Heart right ventricle (tissue), 16 donors: ENCODE measurements around the gene BMPER. TPM values are rescaled to one million over a fixed set of nuclear protein-coding genes. Genes with fewer than 3 reads are reported as not detected.

ENCODE experiments used
- ATAC-seq, 8 donors: fragments of 200-7000 bp; cut with Tn5 transposase; one replicate each; pipeline ENCODE4 v1.9.1; 2020; ENCODE audit warnings: mild to moderate bottlenecking in 8 of 8, moderate library complexity in 8 of 8, moderate number of reproducible peaks in 1 of 8
- DNase-seq, 2 donors: peaks; one replicate each; pipeline ENCODE4 v3.0.0-alpha.2; 2020
- H3K27ac ChIP-seq, 10 donors: fragments of 200-600 bp; sonication (generic) in 2 of 10; one replicate each; pipeline versions ENCODE4 v1.5.0 to v1.8.0; 2020 to 2022; ENCODE audit warnings: mild to moderate bottlenecking in 3 of 10
- H3K27me3 ChIP-seq, 7 donors: fragments of 200-600 bp; one replicate each; pipeline ENCODE4 v1.8.0; 2021 to 2022; ENCODE audit warnings: mild to moderate bottlenecking in 2 of 7
- H3K36me3 ChIP-seq, 9 donors: fragments of 200-600 bp; sonication (generic) in 1 of 9; one replicate each; pipeline versions ENCODE4 v1.5.0 to v1.8.0; 2020 to 2022; ENCODE audit warnings: mild to moderate bottlenecking in 2 of 9
- H3K4me1 ChIP-seq, 9 donors: fragments of 200-600 bp; sonication (generic) in 1 of 9; one replicate each; pipeline versions ENCODE4 v1.5.0 to v1.8.0; 2020 to 2022; ENCODE audit warnings: mild to moderate bottlenecking in 4 of 9
- H3K4me3 ChIP-seq, 10 donors: fragments of 200-600 bp; sonication (generic) in 2 of 10; one replicate each; pipeline versions ENCODE4 v1.5.0 to v1.8.0; 2020 to 2022; ENCODE audit warnings: mild to moderate bottlenecking in 7 of 10, moderate library complexity in 2 of 10
- H3K9me3 ChIP-seq, 11 donors: fragments of 200-600 bp in 10 of 11; sonication (generic) in 2 of 11; one replicate each; pipeline versions ENCODE4 v1.5.0 to v1.8.0; 2013 to 2022; ENCODE audit warnings: mild to moderate bottlenecking in 2 of 11, control low read depth in 1 of 11, moderate library complexity in 1 of 11
- WGBS, 2 donors: extraction: QIAGEN DNeasy Blood & Tissue Kit; methylation state at CpG; one replicate each; pipeline ENCODE4 v1.1.7; 2013; ENCODE audit warnings: inconsistent platforms in 1 of 2; 5-methylcytosine and 5-hydroxymethylcytosine counted together
- intact Hi-C, 10 donors: fragments of 100-400 bp; cut with DNase I; formaldehyde crosslinking; loops; one replicate each; pipeline versions ENCODE4 v1.11.1 to v1.14.2; 2022
- polyA plus RNA-seq, 2 donors: library from polyadenylated mRNA; stranded (reverse); fragments of 200-250 nt; gene quantifications; one replicate each; pipeline ENCODE4 v1.2.3, GENCODE V29; 2013
- total RNA-seq, 10 donors: library from RNA; stranded (reverse); fragmentation: NEBNext Ultra II Directional in 3 of 10; extraction: Animal tissue kit (Norgen Biotek cat#: 25700) in 3 of 10; gene quantifications; one replicate each; pipeline versions ENCODE4 v1.2.1 to v1.2.4, GENCODE V29; 2021 to 2023
- TF ChIP-seq, protein P1 (sequence below), 9 donors: fragments of 200-600 bp; sonication (generic) in 2 of 9; IDR thresholded peaks; one replicate each; pipeline versions ENCODE4 v1.5.0 to v1.8.0; 2021 to 2022; ENCODE audit warnings: antibody characterized with exemption in 9 of 9, mild to moderate bottlenecking in 5 of 9, moderate library complexity in 1 of 9
- donor health status: Arrhythmogenic right ventricular cardiomyopathy.
- donor health status: ischemic (EF 13 %, LVEDD 7.1; RV severe dilation, severe dysfunction).
- donor health status: healthy with polysubstance abuse.
- donor health status: DM: no; HTN: yes; CAD: no.
- donor health status: DM: no; HTN: no; CAD: no.
- donor health status: ischemic (EF 25% LVEDD 6.9; RV normal size, moderate dysfunction).
- donor health status: ischemic (EF 25% LVEDD 5.7; RV mildly dilated, moderate dysfunction).
- donor health status: healthy.
- donor health status: DM: yes; HTN: yes; CAD: no.
- donor health status: Ischemic cardiomyopathy.
- donor health status: ischemic (EF 35%, LVEDD 5.7; RV mildly dilated, moderate dysfunction).
- donor health status: nonischemic (EF 11% LVEDD 7.7; RV severe dilation, severe dysfunction).
- donor health status: DM: yes; HTN: yes; CAD: no.
- donor health status: PGD.
- donor health status: ischemic (EF 29% LVEDD 5.4; RV normal size, mild dysfunction).
- donor health status: nonischemic (EF 23%, LVEDD 6.1; RV moderate dilation, normal function).

BMPER gene
- total and polyA plus RNA-seq, 12 donors, result 0.70 to 3.9 (median 1.5) TPM

DNA sequence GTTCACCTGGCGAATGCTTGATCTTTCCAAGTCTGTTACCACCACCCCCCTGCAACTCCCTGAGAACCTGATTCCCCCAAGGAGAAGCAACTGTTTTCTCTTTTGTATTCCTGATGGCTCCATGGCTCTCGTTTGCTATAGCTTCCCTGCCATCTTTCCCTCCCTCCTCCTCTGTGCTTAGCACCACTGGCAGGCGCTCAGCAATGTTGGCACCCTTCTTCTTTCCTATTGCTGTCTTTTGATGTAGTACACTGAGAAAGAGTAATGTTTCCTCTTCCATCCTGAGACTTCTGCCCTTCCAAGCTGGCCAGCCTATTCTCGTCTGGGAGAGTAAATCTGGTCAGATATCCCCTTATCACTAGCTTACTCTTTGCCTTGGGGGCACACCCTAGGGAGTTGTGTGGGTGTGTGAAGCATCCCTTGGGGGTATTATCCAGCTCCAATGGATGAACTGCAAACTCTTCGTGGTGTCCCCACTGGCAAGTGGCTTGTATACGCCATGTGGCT, 74.0 kb downstream of the BMPER start:
- Histone ChIP-seq H3K27me3 (no peaks in the 10 kb centered on the region), H3K9me3 (no peaks in the 10 kb centered on the region), H3K27ac (no peak overlapping the region), H3K36me3 (no peaks in the 10 kb centered on the region), H3K4me3 (no peak overlapping the region), H3K4me1 (no peaks in the 10 kb centered on the region)
- intact Hi-C loops, result no loop called here
- TF ChIP-seq, protein P1, sequence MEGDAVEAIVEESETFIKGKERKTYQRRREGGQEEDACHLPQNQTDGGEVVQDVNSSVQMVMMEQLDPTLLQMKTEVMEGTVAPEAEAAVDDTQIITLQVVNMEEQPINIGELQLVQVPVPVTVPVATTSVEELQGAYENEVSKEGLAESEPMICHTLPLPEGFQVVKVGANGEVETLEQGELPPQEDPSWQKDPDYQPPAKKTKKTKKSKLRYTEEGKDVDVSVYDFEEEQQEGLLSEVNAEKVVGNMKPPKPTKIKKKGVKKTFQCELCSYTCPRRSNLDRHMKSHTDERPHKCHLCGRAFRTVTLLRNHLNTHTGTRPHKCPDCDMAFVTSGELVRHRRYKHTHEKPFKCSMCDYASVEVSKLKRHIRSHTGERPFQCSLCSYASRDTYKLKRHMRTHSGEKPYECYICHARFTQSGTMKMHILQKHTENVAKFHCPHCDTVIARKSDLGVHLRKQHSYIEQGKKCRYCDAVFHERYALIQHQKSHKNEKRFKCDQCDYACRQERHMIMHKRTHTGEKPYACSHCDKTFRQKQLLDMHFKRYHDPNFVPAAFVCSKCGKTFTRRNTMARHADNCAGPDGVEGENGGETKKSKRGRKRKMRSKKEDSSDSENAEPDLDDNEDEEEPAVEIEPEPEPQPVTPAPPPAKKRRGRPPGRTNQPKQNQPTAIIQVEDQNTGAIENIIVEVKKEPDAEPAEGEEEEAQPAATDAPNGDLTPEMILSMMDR (IDR thresholded peaks at IDR 0.05), result no peak
- DNase-seq (no peak), ATAC-seq (no peak)
- WGBS, 2 donors, result 70 to 72% methylated on average over 6 of the region's 6 CpGs

DNA sequence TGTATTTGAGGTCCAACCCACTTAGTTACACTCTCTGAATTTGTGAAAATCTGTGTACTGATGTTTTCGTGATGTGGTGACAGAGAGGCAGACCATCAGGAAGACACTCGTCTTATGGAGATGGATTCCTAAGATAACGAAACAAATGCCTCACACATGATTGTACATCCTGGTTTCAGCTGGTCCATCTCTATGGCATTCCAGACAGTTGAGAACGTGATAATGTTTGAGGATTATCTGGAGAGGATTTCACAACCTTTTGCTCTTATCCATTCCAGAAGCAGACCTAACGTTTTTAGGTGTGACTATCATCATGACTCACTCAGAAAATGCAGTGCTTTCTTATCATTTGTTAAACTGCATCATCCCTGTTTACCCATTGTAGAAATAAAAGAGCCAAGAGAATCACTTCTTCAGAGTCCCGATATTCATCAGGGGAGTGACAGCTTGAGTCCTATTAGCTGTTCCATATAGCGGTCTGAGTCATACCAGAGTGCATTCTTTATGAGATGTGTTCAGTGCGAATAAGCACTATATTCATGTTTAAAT, 74.5 kb downstream of the BMPER start:
- Histone ChIP-seq H3K27ac (no peak overlapping the region), H3K36me3 (no peaks in the 10 kb centered on the region), H3K4me3 (no peak overlapping the region), H3K9me3 (no peaks in the 10 kb centered on the region), H3K27me3 (no peaks in the 10 kb centered on the region), H3K4me1 (no peaks in the 10 kb centered on the region)
- no peak for DNase-seq
- ATAC-seq, result no peak
- TF ChIP-seq, protein P1 (IDR thresholded peaks at IDR 0.05), result no peak
- WGBS, 2 donors, result 61% methylated on average over 8 of the region's 8 CpGs
- intact Hi-C loops, result no loop called here

DNA sequence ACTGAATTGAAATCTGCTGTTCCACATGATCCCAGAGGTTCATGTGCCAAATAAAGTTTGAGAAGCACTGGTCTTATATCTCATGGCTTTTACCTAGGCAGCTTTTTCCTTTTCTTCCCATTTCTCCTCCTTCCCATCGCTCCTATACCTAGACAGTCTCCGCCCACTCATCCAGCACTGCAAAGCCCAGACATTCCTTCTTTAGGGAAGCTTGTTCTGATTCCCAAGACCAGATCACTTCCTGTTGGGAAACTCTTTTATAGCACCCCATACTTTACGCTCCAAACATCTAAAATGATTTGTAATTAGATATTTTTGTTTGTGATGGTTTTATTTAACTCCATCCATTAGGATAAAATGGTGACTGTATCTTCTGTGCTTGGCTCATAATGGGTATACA, 75.9 kb downstream of the BMPER start:
- H3K27me3 ChIP-seq, result no peaks in the 10 kb centered on the region
- H3K9me3 ChIP-seq, result no peaks in the 10 kb centered on the region
- H3K4me1 ChIP-seq, result no peaks in the 10 kb centered on the region
- TF ChIP-seq, protein P1 (IDR thresholded peaks at IDR 0.05), result no peak
- ATAC-seq (no peak), DNase-seq (no peak)
- 80 to 85% methylated on average over 3 of the region's 3 CpGs for WGBS, 2 donors
- no peaks in the 10 kb centered on the region for H3K36me3 ChIP-seq
- intact Hi-C loops, result no loop called here
- no peak overlapping the region for H3K27ac ChIP-seq
- no peak overlapping the region for H3K4me3 ChIP-seq

DNA sequence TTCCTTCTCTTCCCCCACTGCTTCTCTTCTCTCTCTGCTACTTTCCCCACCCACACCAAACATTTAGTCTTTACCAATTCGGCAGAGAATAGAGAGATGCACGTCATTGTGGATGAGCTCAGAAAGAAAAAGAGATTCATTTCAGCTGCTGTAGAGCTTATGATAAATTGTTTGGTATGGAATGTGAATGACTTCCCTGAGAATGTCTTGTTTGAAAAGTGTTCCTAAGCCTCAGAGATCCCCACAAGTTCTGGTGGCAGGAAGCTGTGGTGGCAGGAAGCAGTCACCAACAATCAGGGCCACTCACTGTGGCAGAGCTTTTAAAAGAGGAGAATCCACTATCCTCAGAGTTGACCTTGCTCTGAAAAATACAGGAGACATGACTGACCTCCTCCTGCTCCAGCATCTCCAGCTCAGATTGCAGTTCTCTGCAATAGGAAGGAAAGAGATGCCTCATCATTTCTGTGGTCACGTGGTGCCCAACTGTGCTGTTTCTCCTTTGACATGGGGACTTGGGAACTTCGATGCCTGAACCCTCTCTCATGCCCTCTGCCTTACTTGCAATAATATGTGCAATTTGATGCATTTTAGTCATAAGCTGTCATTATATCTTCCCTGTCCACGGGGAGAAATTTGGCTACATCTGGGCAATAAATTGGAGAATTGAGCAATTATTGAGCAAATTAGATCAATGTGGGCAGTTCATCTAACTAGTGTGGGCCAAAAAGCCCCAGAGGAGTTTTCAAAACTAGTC, 76.5 kb downstream of the BMPER start:
- intact Hi-C loops, result no loop called here
- 58 to 78% methylated on average over 5 of the region's 5 CpGs for whole genome bisulfite sequencing, 2 donors
- ATAC-seq, result no peak

More for the DNA sequence above, 76.5 kb downstream of the BMPER start:
- Histone ChIP-seq H3K36me3 (no peaks in the 10 kb centered on the region), H3K27ac (no peak overlapping the region), H3K4me3 (no peak overlapping the region), H3K27me3 (no peaks in the 10 kb centered on the region), H3K4me1 (no peaks in the 10 kb centered on the region), H3K9me3 (no peaks in the 10 kb centered on the region)
- DNase-seq, result no peak
- TF ChIP-seq, protein P1 (IDR thresholded peaks at IDR 0.05), result no peak
